ENCODE results near the gene MARCHF5.
"Not testable (repeated sequence)": the region's sequence is repeated elsewhere in the genome, so short reads cannot be mapped to it uniquely, and the experiment has no call there.

Gene MARCHF5

DNA sequence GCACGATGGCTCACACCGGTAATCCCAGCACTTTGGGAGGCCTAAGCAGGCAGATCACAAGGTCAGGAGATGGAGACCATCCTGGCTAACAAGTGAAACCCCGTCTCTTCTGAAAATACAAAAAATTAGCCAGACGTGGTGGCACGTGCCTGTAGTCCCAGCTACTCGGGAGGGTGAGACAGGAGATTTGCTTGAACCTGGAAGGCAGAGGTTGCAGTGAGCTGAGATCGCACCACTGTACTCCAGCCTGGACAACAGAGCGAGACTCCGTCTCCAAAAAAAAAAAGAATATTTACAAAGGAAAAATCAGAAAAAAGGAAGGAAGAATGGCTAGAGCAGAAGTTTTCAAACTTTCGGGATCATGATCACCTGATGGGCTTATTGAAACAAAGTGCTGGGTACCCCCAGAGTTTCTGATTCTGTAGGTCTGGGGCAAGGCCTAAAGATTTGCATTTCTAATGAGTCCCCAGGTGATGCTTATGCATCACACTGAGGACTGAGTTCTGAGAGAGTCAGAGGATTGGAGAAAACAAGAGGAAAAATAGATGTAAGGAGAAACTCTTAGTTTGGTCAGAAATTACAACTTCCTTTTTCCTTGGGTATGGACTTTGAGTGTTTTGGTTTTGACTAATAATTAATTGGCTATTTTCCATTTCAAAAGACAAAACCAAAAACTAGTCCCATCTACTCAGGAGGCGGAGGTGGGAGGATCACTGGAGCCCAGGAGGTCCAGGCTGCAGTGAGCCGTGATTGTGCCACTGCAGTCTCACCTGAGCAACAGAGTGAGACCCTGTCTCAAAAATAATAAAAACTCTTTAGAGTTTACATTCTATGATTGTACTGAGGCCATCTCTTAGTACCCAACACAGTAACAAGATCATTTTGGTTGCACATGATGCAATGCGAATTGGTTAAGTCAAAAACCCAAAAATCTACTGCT is 14.4 kb downstream of the MARCHF5 start:
- no peak for DNase-seq

DNA sequence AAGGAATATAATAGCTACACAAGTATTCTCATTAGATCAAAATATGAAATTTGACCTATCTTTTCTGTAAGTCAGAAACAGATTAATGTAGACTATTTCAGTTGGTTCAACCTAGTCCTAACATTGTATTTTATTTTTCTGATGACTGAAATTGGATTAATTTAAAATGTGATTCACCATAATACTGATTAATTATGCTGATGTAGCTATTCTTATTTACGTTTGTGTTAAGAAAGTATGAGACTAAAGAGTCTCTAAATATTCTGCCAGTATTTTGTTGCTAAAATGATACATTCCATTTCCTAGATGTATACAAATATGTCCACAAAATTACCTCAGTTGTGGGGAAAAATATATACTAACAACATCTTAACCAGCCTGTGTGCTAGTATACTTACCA is 18.3 kb downstream of the MARCHF5 start:
- DNase-seq: no peak

- no peak for DNase-seq
Measured at GRCh38 chr10:92313750-92314149, 22.8 kb downstream of the MARCHF5 start.

DNA sequence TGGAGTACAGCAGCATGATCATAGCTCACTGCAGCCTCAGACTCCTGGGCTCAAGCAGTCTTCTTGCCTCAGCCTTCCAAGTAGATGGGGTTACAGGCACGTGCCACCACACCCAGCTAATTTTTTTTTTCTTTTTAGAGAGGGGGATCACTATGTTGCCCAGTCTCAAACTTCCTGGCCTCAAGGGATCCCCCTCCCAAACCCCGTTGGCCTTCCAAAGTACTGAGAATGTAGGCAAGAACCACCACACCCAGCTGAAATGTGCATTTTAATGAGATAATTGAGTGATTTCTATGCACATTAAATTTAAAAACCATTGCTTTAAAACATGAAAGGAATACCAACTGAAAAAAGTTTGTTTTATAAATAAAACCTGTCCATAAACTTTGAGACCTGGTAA is 25.6 kb downstream of the MARCHF5 start:
- no peak for DNase-seq

GRCh38 chr10:92323079-92323478 is 32.1 kb downstream of the MARCHF5 start:
- no peak for DNase-seq

DNA sequence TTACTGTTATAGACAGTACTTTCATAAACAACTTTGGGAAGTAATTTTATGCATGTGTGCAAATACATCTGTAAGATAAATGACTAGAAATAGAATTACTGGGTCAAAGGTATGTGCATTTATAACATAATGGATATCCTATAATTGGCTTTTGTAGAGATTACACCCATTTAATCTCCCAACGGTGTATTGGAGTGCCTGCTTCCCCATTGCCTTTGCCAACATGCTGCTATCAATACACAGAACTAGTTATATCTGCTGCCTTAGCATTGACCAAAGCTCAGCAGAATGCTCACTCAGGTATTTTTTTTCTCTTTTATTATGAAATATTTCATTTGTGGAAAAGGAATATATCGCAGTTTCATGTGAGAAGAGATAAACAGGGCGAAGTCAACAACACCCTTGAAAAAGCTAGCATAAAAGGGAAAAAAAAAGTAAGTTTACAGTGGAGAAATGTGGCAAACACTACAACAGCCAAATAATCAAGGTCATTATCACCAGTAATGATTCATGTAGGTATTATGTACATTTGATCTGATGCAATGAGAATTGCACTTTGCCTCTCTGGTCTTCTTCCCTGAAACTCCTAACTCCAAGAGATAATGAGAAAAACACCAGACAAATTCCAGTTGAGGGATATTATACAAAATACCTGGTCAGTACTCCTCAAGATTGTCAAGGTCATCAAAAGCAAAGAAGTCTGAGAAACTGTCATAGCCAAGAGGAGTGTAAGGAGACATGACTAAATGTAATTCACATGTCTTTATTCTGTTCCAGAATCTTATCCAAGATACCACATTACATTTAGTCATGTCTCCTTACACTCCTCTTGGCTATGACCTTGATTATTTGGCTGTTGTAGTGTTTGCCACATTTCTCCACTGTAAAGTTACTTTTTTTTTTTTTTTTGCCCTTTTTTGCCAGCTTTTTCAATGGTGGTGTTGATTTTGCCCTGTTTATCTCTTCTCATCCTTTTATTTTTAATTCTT is 36.8 kb downstream of the MARCHF5 start:
- no peak for DNase-seq

- no peak for DNase-seq
Measured at GRCh38 chr10:92328993-92329392, 38.0 kb downstream of the MARCHF5 start.

- not testable (repeated sequence) for DNase-seq
Measured at GRCh38 chr10:92329927-92330326, 39.0 kb downstream of the MARCHF5 start.

GRCh38 chr10:92342796-92343195 is 51.8 kb downstream of the MARCHF5 start:
- no peak for DNase-seq

DNA sequence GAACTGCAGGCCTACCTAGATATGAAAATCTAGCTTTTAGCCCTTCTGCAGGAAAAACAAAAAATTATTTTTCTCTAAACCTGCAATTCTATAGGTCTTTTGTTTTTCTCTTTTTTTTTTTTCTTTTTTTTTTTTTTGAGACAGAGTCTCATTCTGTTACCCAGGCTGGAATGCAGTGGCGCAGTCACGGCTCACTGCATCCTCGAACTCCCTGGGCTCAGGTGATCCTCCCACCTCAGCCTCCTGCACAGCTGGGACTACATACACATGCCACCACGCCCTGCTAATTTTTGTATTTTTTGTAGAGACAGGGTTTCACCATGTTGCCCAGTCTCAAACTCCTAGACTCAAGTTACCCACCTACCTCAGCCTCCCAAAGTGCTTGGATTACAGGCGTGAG is 54.6 kb downstream of the MARCHF5 start:
- not testable (repeated sequence) for DNase-seq

- DNase-seq: not testable (repeated sequence)
Measured at GRCh38 chr10:92347035-92347676, 56.2 kb downstream of the MARCHF5 start.

GRCh38 chr10:92350411-92350810 is 59.4 kb downstream of the MARCHF5 start:
- no peak for DNase-seq

DNA sequence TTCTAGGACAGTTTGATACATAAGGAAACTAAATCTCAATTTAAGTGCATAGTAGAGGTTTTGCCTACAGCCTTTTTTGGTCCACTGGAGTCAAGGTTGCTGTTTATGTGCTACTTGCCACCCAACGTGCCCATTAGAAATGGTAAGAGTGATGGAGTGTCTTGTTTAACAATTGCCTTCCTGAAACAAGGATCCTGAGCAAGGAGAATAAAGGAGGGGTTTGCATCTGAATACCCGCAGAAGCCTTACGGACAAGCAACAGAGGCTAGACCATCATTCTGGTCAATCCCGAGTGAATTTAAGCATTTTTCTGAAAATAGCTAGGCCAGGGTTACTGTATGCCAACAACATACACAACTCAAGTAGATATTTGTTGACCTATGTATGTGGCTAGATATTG is 63.6 kb downstream of the MARCHF5 start:
- DNase-seq: no peak

DNA sequence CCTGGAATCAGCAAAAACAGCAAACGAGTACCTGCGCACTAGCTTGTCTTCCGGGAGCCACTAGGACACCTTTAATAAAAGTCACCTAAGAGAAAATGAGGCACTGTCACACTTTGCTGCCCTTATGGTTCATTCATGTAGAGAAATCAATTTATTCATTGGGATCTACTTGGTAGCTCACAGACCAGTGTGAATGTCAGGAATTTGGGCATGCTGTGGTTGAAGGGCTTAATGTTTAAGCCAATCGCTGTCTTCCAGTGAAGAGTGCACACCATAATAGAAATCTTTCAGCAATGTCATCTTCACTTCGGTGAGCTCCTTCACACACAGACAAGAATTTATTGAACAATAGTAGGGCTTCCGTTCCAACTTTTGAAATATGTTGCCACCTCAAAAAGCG is 65.1 kb downstream of the MARCHF5 start:
- no peak for DNase-seq

DNA sequence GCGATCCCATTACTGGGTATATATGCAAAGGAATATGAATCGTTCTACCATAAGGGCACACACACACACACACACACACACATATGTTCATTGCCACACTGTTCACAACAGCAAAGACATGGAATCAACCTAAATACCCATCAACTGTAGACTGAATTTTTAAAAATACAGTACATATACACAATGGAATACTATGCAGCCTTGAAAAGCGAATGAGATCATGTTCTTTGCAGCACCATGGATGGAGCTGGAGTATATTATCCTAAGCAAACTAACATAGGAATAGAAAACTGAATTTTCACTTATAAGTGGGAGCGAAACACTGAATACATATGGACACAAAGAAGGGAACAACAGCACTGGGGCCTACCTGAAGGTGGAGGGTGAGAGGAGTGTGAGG is 72.5 kb downstream of the MARCHF5 start:
- no peak for DNase-seq

DNA sequence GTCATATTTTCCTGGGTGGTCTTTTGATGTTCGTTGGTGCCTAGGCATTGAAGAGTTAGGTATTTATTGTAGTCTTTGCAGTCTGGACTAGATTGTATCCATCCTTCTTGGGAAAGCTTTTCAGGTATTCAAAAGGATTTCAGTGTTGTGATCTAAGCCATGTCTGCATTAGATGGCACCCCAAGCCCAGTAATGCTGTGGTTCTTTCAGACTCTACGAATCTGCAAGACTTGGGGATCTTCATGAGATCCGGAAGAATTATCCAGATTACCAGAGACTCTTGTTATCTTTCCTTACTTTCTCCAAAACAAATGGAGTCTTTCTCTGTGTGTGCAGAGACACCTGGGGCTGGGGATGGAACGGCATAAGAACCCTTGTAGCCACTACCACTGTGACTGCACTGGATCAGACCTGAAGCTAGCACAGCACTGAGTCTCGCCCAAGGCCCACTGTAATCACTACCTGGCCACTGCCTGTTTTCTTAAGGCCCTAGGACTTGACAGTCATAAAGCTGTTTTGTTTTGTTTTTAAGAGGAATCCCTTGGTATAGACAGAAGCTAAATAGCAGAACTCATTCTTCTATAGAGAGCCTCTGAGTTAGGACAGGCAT is 75.5 kb downstream of the MARCHF5 start:
- no peak for DNase-seq

DNA sequence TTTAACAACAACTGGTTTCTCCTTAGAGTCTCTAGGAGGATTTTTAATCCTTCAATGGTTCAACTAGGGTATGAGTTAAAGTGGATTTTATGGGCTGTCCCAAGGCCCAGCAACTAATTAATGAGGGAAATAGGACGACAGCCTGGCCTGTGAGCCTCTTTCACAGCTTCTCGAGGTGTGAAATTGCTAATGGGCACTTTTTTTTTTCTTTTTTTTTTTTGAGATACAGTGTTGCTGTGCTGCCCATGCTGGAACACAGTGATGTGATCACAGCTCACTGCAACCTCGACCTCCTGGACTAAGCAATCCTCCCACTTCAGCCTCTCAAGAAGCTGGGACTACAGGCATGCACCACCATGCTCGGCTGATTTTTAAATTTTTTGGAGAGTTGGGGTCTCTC is 87.0 kb downstream of the MARCHF5 start:
- no peak for DNase-seq

DNA sequence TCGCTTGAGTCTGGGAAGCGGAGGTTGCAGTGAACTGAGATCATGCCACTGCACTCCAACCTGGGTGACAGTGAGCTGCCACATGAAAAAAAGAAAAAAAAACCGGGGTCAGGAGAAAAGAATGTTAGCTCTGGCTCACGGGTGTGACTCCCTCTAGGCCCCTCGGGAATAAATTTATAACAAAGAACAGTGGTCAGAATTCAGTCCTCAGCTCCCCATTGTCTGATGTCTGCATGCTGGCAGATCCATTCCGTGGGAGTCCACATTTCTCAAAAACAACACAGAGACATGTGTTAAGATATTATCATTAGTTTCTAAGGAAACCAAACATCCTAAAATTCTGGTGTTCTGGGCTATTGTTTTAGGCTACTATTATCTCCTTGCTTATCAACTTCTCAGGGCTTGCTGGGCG is 90.6 kb downstream of the MARCHF5 start:
- no peak for DNase-seq

DNA sequence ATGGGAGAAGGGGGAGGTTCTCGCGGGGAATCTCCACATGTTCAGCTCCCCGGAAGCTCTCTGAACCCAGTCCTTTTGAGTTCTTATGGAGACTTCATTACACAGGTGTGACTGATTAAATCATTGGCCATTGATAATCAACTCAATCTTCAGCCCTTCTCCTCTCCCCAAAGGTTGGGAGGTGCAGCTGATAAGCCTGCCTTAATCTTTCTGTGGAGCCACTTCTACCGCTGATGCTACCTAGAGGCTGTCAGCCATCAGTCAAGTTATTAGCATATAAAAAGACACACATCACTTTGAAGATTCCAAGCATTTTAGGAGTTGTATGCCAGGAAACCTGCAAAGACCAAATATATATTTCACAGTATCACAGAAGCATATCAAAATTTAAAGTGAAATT is 91.7 kb downstream of the MARCHF5 start:
- no peak for DNase-seq

DNA sequence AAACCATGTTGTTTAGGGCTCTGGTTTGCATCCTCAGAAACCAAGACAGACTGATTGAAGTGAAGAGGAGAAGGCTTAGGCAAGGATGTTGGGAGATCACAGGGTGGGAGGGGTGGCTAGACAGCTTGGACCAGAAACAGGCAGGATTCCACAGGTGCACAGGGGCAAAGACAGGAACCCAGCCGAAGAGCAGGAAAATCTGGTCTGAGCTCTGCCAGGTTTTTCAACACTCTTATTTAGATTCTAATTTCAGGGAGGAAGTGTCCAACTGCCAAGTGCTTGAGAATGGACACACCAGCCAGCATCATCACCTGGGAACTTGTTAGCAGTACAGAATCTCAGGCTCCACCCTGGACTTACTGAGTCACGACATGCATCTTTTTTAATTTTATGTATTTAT is 93.8 kb downstream of the MARCHF5 start:
- DNase-seq: no peak

DNA sequence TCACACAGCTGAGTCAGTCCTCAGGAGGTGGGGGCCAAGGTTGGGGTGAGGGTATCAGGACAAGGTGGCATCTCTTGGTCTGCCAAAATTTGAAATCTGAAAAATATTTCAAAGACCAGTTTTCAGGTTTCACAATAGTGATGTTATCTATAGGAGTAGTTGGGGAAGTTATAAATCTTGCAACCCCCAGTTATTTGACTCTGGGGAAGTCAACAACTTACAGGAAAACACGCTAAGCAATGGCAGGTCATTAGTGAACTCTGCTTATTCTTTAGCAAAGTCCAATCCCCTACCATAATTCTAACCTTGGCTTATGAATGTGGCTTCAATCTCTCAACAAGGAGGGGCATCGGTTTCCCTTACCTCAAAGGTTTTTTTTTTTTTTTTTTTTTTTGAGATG is 94.9 kb downstream of the MARCHF5 start:
- no peak for DNase-seq

DNA sequence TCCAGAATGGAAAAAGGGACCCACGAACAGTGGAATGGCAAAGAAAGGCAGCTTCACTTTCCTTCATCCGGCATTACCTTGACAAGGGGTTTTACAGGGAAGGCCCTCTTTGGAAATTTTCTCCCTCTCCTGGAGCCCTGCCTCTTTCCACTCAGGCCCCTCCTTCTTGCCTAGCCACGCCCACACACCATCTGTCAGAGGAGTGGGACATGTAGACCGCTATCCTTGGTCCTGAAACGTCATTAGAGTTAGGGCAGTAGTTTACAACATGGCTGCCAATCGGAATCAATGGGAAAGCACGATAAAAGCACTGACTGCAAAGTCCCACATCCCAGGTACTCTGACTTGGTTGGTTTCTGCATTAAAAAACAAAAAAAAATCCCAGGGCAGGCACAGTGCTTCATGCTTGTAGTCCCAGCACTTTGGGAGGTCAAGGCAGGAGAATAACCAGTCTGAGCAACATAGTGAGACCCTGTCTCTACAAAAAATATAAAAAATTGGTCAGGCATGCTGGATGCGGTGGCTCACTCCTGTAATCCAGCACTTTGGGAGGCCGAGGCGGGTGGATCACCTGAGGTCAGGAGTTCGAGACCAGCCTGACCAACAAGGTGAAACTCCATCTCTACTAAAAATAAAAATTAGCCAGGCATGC is 96.4 kb downstream of the MARCHF5 start:
- no peak for DNase-seq
